Adrenal gland (tissue), 12 donors: ENCODE results near the gene IL1RAPL1. TPM values are rescaled to one million over a fixed set of nuclear protein-coding genes. Genes with fewer than 3 reads are reported as not detected.

Experiments used
- DNase-seq, 7 donors: peaks; one replicate each; pipeline ENCODE4 v3.0.0-alpha.2; 2019 to 2020
- H3K27ac ChIP-seq, 5 donors: fragments of 200-600 bp; sonication (generic) in 4 of 5; 1 replicate in 3 of 5; 2 replicates in 2 of 5; pipeline versions ENCODE4 v1.5.1 to v1.8.0; 2016 to 2020; ENCODE audit warnings: mild to moderate bottlenecking in 1 of 5
- H3K27me3 ChIP-seq: fragments of 200-600 bp; 2 replicates; pipeline ENCODE4 v1.8.0; 2021
- H3K36me3 ChIP-seq, 2 donors: fragments of 200-600 bp; replicated peaks in 1 of 2; 1 replicate in 1 of 2; 2 replicates in 1 of 2; pipeline versions ENCODE4 v1.5.1 to v1.8.0; 2018 to 2022
- H3K4me1 ChIP-seq, 2 donors: fragments of 200-600 bp; replicated peaks in 1 of 2; 1 replicate in 1 of 2; 2 replicates in 1 of 2; pipeline versions ENCODE4 v1.5.1 to v1.8.0; 2018 to 2021
- H3K4me3 ChIP-seq, 4 donors: fragments of 200-600 bp; sonication (generic) in 3 of 4; one replicate each; pipeline ENCODE4 v1.5.1; 2016 to 2018
- H3K9me3 ChIP-seq, 3 donors: fragments of 200-600 bp; sonication (generic) in 1 of 3; replicated peaks in 1 of 3; 1 replicate in 2 of 3; 2 replicates in 1 of 3; pipeline versions ENCODE4 v1.5.1 to v1.8.0; 2016 to 2021
- POLR2A ChIP-seq, 2 donors: fragments of 450-650 bp; IDR thresholded peaks; one replicate each; pipeline ENCODE4 v1.6.1; 2017; ENCODE audit warnings: antibody characterized with exemption in 2 of 2, mild to moderate bottlenecking in 2 of 2, moderate library complexity in 1 of 2
- WGBS, 4 donors: extraction: QIAGEN DNeasy Blood & Tissue Kit in 2 of 4; methylation state at CpG; one replicate each; pipeline versions ENCODE4 v1.1.5 to v1.1.7; 2013 to 2017; 5-methylcytosine and 5-hydroxymethylcytosine counted together
- intact Hi-C, 2 donors: fragments of 100-400 bp; cut with DNase I; formaldehyde crosslinking; loops; one replicate each; pipeline versions ENCODE4 v1.14.1 to v1.15.0; 2022 to 2023
- polyA plus RNA-seq, 3 donors: library from polyadenylated mRNA; stranded (reverse); fragments of 200-250 nt in 2 of 3; fragments of 350-450 nt in 1 of 3; fragmentation: Illumina TruSeq in 1 of 3; extraction: RNeasy Lipid Tissue Mini Kit (QIAGEN cat#74804) in 1 of 3; gene quantifications; one replicate each; pipeline ENCODE4 v1.2.3, GENCODE V29; 2013 to 2014
- total RNA-seq, 9 donors: library from RNA; depleted of rRNA in 4 of 9; stranded (reverse); fragments of >200 nt in 4 of 9; fragments of 120-200 nt in 1 of 9; fragmentation: NEBNext Ultra II Directional in 1 of 9; extraction: Animal tissue kit (Norgen Biotek cat#: 25700) in 1 of 9; gene quantifications; one replicate each; pipeline versions ENCODE4 v1.1.0 to v1.2.4, GENCODE V29; 2013 to 2023
- TF ChIP-seq, protein P1 (sequence below), 6 experiments: fragments of 450-650 bp in 4 of 6; fragments of 200-600 bp in 2 of 6; sonication (generic) in 1 of 6; IDR thresholded peaks; 1 replicate in 5 of 6; 2 replicates in 1 of 6; pipeline versions ENCODE4 v1.5.1 to v1.8.0; 2016 to 2021; ENCODE audit warnings: antibody characterized with exemption in 6 of 6, mild to moderate bottlenecking in 2 of 6, moderate library complexity in 1 of 6
- donor health status: healthy with polysubstance abuse.
- donor health status: Bipolar disorder and iron deficiency.
- donor health status: DM: yes; HTN: yes; CAD: no.
- donor health status: DM: no; HTN: no; CAD: no.
- donor health status: DM: no; HTN: no; CAD: no.
- donor health status: DM: yes; HTN: yes; CAD: no.

IL1RAPL1 gene
- total and polyA plus RNA-seq, 12 donors: 1.1 TPM; not detected in 11

DNA sequence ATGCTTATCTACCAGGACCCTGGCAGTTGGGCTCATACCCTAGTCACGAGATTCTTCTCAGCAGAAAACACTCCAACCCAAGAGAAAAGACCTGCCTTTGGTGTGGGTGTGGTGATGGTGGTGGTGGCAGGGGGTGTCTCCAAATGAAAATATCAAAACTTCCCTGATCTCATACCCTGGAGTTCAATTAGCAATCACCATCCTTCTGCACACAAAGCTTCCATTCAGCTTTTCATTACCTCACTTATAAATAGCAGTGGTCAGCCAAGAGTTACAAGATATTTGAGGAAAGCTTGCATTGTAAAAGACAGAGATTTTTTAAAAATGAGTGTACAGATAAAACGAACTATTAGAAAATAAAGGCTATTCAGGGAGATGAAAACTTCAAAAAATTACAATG lies 1047.3 kb downstream of the IL1RAPL1 start:
- 29 to 60% (median 44%) methylated on average over 2 of the region's 2 CpGs for WGBS, 4 donors

DNA sequence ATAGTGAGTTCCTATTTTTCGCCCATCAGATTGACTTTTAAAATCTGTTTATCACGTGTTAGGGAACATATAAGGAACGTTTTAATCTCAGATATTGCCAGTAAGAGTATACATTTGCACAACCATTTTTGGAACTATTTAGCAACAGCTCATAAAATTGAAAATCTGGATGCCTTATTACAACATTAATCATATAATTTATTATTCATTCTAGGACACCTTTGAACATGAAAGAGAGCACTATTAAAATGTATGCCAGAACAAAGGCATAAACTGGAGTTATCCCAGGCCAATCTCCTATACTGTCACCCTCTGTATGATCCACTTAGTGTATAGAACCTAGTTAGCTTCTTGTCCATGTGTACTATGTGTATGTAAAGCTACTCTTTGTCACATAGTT lies 1049.1 kb downstream of the IL1RAPL1 start:
- Histone ChIP-seq H3K4me3 (no peak overlapping the region), H3K27me3 (peaks cover 3% of the 10 kb centered on the region), H3K4me1 (no peaks in the 10 kb centered on the region), H3K9me3 (no peaks in the 10 kb centered on the region), H3K27ac (no peak overlapping the region), H3K36me3 (no peaks in the 10 kb centered on the region)
- no peak for TF ChIP-seq POLR2A (IDR thresholded peaks at IDR 0.05)
- TF ChIP-seq, protein P1, sequence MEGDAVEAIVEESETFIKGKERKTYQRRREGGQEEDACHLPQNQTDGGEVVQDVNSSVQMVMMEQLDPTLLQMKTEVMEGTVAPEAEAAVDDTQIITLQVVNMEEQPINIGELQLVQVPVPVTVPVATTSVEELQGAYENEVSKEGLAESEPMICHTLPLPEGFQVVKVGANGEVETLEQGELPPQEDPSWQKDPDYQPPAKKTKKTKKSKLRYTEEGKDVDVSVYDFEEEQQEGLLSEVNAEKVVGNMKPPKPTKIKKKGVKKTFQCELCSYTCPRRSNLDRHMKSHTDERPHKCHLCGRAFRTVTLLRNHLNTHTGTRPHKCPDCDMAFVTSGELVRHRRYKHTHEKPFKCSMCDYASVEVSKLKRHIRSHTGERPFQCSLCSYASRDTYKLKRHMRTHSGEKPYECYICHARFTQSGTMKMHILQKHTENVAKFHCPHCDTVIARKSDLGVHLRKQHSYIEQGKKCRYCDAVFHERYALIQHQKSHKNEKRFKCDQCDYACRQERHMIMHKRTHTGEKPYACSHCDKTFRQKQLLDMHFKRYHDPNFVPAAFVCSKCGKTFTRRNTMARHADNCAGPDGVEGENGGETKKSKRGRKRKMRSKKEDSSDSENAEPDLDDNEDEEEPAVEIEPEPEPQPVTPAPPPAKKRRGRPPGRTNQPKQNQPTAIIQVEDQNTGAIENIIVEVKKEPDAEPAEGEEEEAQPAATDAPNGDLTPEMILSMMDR (IDR thresholded peaks at IDR 0.05): no peak
- WGBS, 4 donors: 37 to 72% (median 60%) methylated on average over 3 of the region's 3 CpGs
- intact Hi-C loops: no loop called here
- no peak for DNase-seq

More for the DNA sequence above, 1047.3 kb downstream of the IL1RAPL1 start:
- H3K36me3 ChIP-seq: no peaks in the 10 kb centered on the region
- DNase-seq: no peak
- no peak overlapping the region for H3K4me3 ChIP-seq
- intact Hi-C loops: no loop called here
- H3K27ac ChIP-seq: no peak overlapping the region
- no peaks in the 10 kb centered on the region for H3K4me1 ChIP-seq
- no peak for TF ChIP-seq POLR2A (IDR thresholded peaks at IDR 0.05)
- TF ChIP-seq, protein P1 (IDR thresholded peaks at IDR 0.05): no peak
- no peaks in the 10 kb centered on the region for H3K9me3 ChIP-seq
- no peaks in the 10 kb centered on the region for H3K27me3 ChIP-seq

DNA sequence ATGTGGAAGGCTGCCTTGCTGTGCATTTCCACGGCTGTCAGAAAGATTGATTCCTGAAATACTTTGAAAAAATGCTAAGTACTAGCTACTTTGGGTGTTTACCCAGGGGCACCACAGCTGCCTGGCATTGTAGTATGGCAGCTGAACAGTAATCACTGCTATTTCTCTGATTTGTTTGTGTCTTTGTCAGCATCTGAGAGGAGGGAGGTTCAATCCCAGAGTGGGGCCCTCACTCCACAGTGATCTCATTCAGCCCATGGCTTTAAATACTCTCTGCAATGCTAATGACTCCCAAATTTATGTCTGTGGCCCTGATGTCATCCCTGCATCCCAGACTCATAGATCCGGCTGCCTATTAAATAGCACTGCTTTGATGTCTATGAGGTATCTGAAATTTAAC lies 1052.9 kb downstream of the IL1RAPL1 start:
- Histone ChIP-seq H3K36me3 (no peaks in the 10 kb centered on the region), H3K27ac (no peak overlapping the region), H3K27me3 (peaks cover 4% of the 10 kb centered on the region), H3K4me3 (no peak overlapping the region), H3K9me3 (no peaks in the 10 kb centered on the region), H3K4me1 (no peaks in the 10 kb centered on the region)
- DNase-seq: no peak
- 50 to 70% (median 67%) methylated on average over 2 of the region's 2 CpGs for WGBS, 4 donors
- TF ChIP-seq, protein P1 (IDR thresholded peaks at IDR 0.05): no peak
- TF ChIP-seq POLR2A (IDR thresholded peaks at IDR 0.05): no peak
- intact Hi-C loops: no loop called here

DNA sequence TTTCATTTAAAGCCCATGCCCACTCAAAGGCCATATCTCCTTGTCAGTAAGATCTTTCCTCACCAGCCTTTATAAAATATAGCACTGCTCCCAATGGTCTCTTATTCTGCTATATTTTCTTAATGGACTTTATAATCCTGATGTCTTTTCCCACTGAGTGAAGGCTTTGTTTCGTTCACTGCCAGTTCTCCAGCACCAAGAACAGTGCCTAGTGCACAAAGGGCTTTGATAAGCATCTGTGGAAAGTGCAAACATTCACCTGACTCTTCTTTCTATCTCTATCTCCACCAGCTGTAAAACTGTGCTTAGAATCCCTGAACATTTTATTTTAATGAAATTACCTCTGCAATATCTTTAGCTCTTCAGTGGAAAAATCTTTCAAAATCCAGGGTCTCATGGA lies 1054.2 kb downstream of the IL1RAPL1 start:
- Histone ChIP-seq H3K27ac (no peak overlapping the region), H3K27me3 (peaks cover 4% of the 10 kb centered on the region), H3K36me3 (no peaks in the 10 kb centered on the region), H3K9me3 (no peaks in the 10 kb centered on the region), H3K4me1 (no peaks in the 10 kb centered on the region), H3K4me3 (no peak overlapping the region)
- no peak for TF ChIP-seq POLR2A (IDR thresholded peaks at IDR 0.05)
- TF ChIP-seq, protein P1 (IDR thresholded peaks at IDR 0.05): no peak
- intact Hi-C loops: no loop called here
- WGBS, 4 donors: 19 to 57% (median 40%) methylated on average over 1 of the region's 1 CpG
- no peak for DNase-seq
